Stimulated activated CD8-positive, alpha-beta memory T cell treated with anti-CD3 and anti-CD28 coated beads, Interleukin-15, amount 100 ng/mL, for 48 hours (primary cell): ENCODE results near the gene GOLGA6L7.
"Not testable (repeated sequence)": the region's sequence is repeated elsewhere in the genome, so short reads cannot be mapped to it uniquely, and the experiment has no call there.

Experiments
- DNase-seq, 2 donors: peaks; one replicate each; pipeline ENCODE4 v3.0.0-alpha.2; 2020; ENCODE audit warnings: low read depth in 2 of 2

GOLGA6L7 gene

GRCh38 chr15:28885128-28885629 is 36.7 kb upstream of the GOLGA6L7 start:
- DNase-seq = no peak

DNA sequence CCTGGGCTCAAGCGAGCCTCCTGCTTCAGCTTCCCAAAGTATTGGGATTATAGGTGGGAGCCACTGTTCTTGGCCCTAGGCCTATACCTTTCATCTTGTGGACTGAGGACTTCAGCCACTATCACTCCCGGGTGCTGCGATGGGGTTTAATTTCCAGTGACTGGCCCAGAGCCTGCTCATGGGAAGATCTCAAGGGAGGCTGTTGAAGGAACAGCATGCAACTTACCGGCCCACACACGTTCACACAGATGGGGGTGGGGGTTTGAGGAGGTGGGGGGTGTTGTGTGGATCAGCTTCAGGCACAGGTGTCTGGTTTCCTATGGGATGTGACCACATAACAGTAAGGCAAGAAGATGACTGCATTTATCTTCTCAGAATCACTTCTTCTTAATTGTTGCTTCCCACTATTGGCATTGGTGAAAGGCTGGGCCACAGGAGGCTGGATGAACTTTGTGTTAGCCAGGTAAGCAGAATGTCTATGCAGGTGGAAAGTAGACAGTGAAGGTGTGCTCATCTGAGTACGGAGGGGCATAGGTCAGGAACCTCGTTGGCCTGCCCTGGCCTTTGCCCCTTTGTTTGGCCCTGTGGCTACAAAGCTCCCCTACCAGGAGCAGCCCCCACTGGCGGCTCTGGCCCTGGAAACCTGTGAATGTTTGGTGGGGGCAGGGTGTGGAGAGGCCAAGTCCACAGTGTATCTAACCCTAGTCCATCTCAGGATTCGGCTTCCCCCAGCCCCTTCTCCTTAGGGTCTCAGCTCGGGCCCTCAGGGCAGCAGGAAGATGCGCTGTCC is 35.9 kb upstream of the GOLGA6L7 start:
- no peak for DNase-seq

DNA sequence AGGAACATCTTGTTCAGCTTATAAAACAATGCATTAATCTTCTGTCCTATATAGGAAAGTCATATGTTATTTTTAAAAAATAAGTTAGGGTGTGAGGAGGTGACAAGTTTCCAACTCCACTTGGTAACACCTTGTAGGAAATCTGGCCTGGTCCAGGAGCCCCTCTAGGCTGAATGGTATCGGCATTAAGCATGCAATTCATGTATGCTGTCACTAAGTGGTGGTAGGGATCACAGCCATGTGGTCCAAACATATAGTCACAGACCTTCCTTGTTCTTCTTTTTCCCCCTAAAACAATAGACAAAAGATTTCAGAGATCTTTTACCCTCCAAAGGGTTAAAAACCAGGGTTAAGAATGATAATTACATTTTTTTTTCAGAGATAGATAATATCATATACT is 33.2 kb upstream of the GOLGA6L7 start:
- DNase-seq = no peak

DNA sequence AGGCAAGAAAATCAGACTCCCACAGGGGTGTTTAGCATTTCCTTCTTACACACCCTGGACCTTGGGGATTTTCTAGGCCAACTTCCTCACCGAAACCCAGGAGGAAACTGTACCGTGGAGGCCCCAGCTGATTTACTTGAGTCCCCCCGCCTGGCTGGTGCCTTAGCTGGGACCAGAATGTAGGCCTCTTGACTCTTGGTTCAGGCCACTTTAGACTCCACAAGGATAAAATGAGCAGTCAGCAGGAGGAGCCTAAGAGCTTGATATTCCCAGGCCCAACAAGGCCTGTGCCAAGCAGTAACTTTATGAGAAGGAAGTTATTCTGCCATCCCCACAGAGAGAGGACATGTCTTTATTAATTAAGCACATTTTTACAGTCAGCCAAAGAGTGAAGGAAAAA is 32.7 kb upstream of the GOLGA6L7 start:
- no peak for DNase-seq

DNA sequence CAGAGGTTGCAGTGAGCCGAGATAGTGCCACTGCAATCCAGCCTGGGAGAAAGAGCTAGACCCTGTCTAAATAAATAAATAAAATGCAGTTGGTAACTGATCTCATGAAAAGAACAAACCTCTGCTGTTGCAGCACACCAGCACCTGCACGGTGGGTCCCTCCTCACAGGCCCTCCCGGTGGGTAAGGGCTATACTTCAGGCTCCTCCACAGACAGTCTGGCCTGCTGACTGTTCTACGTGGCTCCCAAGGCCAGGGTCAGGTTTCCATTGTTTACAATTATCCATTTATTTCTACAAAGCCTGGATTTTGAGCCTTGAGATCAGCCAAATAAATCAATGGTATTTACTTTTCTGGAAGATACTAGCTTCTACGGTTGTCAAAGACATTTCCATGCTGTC is 32.2 kb upstream of the GOLGA6L7 start:
- DNase-seq = no peak

DNA sequence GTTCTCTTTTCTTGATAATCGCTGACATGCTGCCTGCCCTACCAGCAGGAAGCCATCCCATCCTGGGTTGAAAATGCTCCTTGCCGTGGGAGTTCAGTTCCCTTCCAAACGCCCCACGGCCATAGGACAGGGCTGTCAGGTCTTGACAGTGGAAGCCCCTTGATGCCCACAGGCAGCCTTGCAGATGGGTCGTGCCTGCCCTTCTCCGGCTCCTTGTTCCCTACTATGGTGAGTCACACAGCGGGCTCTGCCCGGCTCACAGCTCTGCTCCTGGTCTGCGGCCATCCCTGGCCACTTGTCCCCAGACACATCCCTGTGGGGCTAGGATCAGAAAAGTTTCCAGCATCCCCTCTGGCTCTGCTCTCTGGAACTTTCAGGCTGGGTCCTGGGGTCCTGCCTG is 31.1 kb upstream of the GOLGA6L7 start:
- no peak for DNase-seq

DNA sequence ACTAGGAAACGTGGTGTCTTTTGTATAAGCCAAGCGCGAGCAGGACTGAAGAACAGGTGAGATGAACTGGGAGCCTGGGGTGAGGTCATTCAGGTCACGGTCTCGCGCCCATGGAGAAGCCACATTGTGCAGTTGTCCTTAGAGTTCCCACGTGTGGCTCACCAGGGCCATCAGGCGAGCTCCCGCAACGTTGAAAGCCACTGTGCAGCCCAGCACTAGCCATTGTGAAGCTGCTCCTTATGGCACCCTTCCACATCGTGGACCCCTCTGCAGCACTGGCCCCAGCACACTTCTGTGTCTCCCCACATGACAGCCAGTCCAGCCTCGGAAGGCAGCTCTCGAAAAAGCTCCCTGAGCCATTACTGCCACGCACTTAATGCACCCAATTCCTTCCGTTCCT is 29.8 kb upstream of the GOLGA6L7 start:
- DNase-seq = no peak

- no peak for DNase-seq
Measured at GRCh38 chr15:28876845-28877185, 28.4 kb upstream of the GOLGA6L7 start.

GRCh38 chr15:28876131-28876844 is 27.8 kb upstream of the GOLGA6L7 start:
- DNase-seq = no peak

DNA sequence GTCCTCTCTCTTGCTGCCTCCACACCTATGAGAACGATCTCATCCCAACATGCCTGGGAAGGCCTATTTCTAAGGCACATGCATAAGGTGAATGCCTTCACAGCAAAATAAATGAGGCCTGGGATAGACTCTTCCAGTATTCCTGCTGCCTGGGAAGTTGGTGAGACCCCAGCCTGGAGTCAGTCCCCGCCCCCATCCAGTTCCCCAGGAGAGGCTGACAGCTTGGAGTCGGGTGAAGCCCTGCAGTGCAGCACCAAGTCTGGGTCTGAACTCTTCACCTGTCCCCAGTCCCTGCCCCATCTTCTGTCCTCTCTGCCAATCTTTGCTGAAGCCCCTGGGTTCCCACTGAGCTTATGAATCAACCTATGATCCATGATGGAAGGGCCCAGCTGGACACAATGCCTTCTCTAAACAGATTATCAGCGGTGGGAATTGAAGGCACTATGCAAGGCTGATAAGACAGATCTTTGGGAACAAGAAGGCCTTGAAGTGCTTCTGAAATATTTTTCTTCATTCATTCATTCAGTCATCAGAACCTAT is 27.1 kb upstream of the GOLGA6L7 start:
- no peak for DNase-seq

DNA sequence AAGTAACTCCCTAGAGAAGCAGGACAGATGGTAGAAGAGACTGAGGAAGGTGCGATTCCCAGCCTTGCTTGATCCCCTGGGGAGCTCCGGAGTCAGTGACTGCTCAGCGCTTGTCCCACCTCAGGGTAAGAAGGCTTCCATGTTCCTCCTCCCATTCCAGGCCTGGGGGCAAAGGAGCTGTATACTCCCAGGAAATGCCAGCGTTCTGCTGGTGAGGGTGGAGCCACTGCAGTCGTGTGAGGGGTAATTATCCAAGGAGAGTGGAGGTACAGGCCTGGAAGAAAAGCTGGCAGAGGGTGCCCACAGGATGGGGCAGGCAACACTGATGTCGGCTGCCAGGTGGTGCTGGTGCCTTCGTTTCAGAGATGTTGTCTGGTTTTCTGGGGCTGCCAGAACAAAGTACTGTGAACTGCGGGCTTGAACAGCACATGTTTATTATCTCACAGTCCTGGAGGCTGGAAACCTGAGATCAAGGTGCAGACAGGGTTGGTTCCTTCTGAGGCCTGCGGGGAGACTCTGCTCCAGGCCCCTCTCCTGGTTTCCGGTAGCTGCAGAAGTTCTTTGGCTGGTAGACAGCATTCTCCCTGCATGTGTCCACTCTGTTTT is 25.2 kb upstream of the GOLGA6L7 start:
- DNase-seq = no peak

GRCh38 chr15:28873006-28873405 is 24.6 kb upstream of the GOLGA6L7 start:
- no peak for DNase-seq

- DNase-seq = no peak
Measured at GRCh38 chr15:28871168-28871567, 22.7 kb upstream of the GOLGA6L7 start.

- DNase-seq = no peak
Measured at GRCh38 chr15:28868744-28869345, 20.4 kb upstream of the GOLGA6L7 start.

DNA sequence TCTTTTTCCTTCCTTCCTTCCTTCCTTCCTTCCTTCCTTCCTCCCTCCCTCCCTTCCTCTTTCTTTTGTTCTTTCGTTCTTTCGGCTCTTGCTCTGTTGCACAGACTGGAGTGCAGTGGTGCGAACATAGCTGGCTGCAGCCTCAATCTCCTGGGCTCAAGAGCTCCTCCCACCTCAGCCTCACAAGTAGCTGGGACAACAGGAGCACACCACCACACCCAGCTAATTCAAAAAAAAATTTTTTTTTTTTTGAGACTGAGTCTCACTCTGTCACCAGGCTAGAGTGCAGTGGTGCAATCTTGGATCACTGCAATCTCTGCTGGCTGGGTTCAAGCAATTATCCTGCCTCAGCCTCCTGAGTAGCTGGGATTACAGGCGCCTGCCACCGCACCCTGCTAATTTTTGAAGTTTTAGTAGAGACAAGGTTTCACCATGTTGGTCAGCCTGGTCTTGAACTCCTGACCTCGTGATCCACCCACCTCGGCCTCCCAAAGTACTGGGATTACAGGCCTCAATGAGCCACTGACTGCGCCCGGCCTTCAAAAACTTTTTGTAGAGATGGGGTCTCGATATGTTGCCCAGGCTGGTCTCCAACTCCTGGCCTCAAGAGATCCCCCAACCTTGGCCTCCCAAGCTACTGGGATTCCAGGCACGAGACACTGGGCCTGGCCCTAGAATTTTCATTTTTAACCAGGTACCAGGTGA is 13.3 kb upstream of the GOLGA6L7 start:
- not testable (repeated sequence) for DNase-seq

DNA sequence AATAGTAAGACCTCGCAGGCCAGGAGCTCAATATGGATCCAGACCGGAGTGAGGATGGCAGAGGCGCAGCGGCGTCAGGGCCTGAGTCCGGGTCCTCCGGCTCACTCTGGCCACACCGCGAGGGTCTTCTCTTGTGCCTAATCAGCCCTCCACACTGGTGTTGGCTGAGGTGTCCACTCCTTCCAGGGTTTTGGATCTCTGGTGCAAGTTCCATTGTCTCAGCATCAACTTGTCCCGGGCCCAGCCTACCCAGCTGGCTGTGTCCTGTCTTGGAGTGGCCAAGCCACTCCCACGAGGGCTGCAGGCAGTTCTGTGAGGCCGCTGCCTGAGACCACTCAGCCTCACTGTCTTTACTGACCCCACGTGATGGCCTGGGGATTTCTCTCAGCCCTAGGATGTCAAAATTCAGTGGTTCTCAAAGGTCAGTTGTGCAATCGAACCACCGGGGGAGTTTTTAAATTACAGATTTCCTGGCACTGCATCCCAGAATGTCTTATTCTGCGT is 12.6 kb upstream of the GOLGA6L7 start:
- no peak for DNase-seq

DNA sequence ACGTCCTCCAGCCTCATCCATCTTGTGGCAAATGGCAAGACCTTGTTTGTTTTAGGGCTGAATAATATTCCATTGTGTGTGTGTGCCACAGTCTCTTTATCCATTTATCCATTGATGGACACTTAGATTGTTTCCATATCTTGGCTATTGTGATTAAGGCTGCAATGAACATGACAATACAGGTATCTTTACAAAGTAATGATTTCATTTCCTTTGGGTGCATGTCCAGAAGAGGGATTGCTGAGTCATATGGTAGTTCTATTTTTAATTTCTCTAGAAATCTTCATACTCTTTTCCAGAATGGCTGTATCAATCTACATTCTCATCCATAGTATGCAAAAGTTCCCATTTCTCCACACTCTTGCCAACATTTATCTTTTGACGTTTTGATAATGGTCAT is 6.1 kb upstream of the GOLGA6L7 start:
- not testable (repeated sequence) for DNase-seq

- not testable (repeated sequence) for DNase-seq
Measured at GRCh38 chr15:28853654-28854053, 5.2 kb upstream of the GOLGA6L7 start.

GRCh38 chr15:28849766-28850165 is 1.3 kb upstream of the GOLGA6L7 start:
- DNase-seq = not testable (repeated sequence)

- not testable (repeated sequence) for DNase-seq
Measured at GRCh38 chr15:28849271-28849670, 827 bp upstream of the GOLGA6L7 start.

GRCh38 chr15:28847959-28848358 is 485 bp downstream of the GOLGA6L7 start:
- DNase-seq = not testable (repeated sequence)
